Lower leg skin (tissue), 3 donors: ENCODE data around the gene DAP.

Source experiments
- POLR2A ChIP-seq, 2 donors: fragments of 450-650 bp; IDR thresholded peaks; one replicate each; pipeline ENCODE4 v1.6.1; 2016 to 2017; ENCODE audit warnings: antibody characterized with exemption in 2 of 2, mild to moderate bottlenecking in 1 of 2, moderate library complexity in 1 of 2
- TF ChIP-seq, protein P1 (sequence below), 3 donors: fragments of 450-650 bp; IDR thresholded peaks; one replicate each; pipeline ENCODE4 v1.5.1; 2016; ENCODE audit warnings: antibody characterized with exemption in 3 of 3, mild to moderate bottlenecking in 3 of 3, moderate library complexity in 2 of 3

DNA sequence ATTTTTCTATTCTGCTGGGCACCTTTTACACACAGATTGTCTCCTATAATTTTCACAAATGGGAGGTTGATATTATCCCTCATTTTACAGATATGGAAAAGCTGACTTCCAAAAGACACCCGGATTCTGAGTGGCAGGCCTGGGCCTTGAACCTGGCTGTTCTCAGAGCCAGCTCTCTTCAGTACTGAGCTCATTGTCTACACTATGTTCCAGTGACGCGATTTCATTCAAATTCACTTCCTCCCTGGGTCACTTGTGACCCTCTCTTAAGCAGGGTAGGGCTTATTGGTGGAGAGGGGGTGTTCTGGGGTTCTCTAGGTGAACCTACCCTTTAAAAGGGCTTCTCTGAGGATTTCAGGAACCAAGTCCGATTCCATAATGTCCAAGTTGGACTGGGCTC lies 127.0 kb downstream of the DAP start:
- TF ChIP-seq POLR2A (IDR thresholded peaks at IDR 0.05) = no peak
- TF ChIP-seq, protein P1, sequence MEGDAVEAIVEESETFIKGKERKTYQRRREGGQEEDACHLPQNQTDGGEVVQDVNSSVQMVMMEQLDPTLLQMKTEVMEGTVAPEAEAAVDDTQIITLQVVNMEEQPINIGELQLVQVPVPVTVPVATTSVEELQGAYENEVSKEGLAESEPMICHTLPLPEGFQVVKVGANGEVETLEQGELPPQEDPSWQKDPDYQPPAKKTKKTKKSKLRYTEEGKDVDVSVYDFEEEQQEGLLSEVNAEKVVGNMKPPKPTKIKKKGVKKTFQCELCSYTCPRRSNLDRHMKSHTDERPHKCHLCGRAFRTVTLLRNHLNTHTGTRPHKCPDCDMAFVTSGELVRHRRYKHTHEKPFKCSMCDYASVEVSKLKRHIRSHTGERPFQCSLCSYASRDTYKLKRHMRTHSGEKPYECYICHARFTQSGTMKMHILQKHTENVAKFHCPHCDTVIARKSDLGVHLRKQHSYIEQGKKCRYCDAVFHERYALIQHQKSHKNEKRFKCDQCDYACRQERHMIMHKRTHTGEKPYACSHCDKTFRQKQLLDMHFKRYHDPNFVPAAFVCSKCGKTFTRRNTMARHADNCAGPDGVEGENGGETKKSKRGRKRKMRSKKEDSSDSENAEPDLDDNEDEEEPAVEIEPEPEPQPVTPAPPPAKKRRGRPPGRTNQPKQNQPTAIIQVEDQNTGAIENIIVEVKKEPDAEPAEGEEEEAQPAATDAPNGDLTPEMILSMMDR (IDR thresholded peaks at IDR 0.05) = no peak
